GM12878 (cell line): ENCODE results near the gene CNOT10. TPM values are rescaled to one million over a fixed set of nuclear protein-coding genes. Genes with fewer than 3 reads are reported as not detected.
"Not testable (repeated sequence)": the region's sequence is repeated elsewhere in the genome, so short reads cannot be mapped to it uniquely, and the experiment has no call there.

ENCODE experiments used
- ATAC-seq: fragments of 200-7000 bp; cut with Tn5 transposase; 3 replicates; pipeline ENCODE4 v1.9.1; 2020; ENCODE audit warnings: mild to moderate bottlenecking, moderate library complexity
- BruUV-seq: library from RNA; stranded (reverse); fragments of 400-500 nt; replicated peaks from 2 replicates; lab custom pipeline; 2021; lab: Mats Ljungman, UMichigan
- CTCF ChIA-PET: fragments of 300-600 bp; sonication (Branson Sonifier 250); formaldehyde crosslinking; extraction: SDS; loops from one replicate; lab custom pipeline; 2021; ENCODE audit warnings: inconsistent platforms; lab: Yijun Ruan, JAX
- POLR2A ChIA-PET: fragments of 350-600 bp; formaldehyde crosslinking; extraction: SDS; loops from one replicate; lab custom pipeline; 2021; ENCODE audit warnings: inconsistent platforms; lab: Charles Lee
- RAD21 ChIA-PET: fragments of 300-600 bp; sonication (Branson Sonifier 250); formaldehyde crosslinking; loops from one replicate; lab custom pipeline; 2023; ENCODE audit warnings: antibody characterized with exemption; ENCODE audit not compliant: unreplicated experiment; lab: Charles Lee
- SMC1A ChIA-PET: fragments of 300-600 bp; sonication (Branson Sonifier 250); formaldehyde crosslinking; loops from one replicate; lab custom pipeline; 2023; ENCODE audit not compliant: unreplicated experiment, uncharacterized antibody; lab: Charles Lee
- DNase-seq: peaks from one replicate; pipeline ENCODE4 v3.0.0-alpha.2; 2011; ENCODE audit warnings: low read depth, low spot score
- FAIRE-seq: peaks from 3 replicates; lab custom pipeline; 2011; peaks lifted over from hg19 to GRCh38; lab: Jason Lieb, UNC
- H2AFZ ChIP-seq: 2 replicates; pipeline ENCODE4 v1.6.0; 2011; ENCODE audit warnings: low read depth, low read length, control low read depth; ENCODE audit not compliant: control insufficient read depth
- H3K27ac ChIP-seq: 2 replicates; pipeline ENCODE4 v1.5.1; 2011; ENCODE audit warnings: control low read depth; ENCODE audit not compliant: control insufficient read depth, insufficient read depth
- H3K27me3 ChIP-seq, 2 experiments: replicated peaks in 1 of 2; 2 replicates each; pipeline versions ENCODE4 v1.6.0 to v1.6.1; 2011; ENCODE audit warnings: low read length in 1 of 2; ENCODE audit not compliant: control insufficient read depth in 2 of 2, insufficient read depth in 2 of 2
- H3K36me3 ChIP-seq, 2 experiments: 2 replicates each; pipeline ENCODE4 v1.5.1; 2011; ENCODE audit warnings: low read length in 1 of 2; ENCODE audit not compliant: control insufficient read depth in 2 of 2, insufficient read depth in 2 of 2
- H3K4me1 ChIP-seq: 2 replicates; pipeline ENCODE4 v1.6.1; 2011; ENCODE audit warnings: mild to moderate bottlenecking, low read length, moderate library complexity, mixed read lengths; ENCODE audit not compliant: control insufficient read depth, insufficient read depth
- H3K4me2 ChIP-seq: 2 replicates; pipeline ENCODE4 v1.6.0; 2011; ENCODE audit warnings: control low read depth; ENCODE audit not compliant: control insufficient read depth, insufficient read depth
- H3K4me3 ChIP-seq: fragments of 200-600 bp; sonication (generic); 2 replicates; pipeline ENCODE4 v1.5.1; 2016
- H3K79me2 ChIP-seq: 2 replicates; pipeline ENCODE4 v1.6.0; 2011; ENCODE audit warnings: low read length; ENCODE audit not compliant: control insufficient read depth, insufficient read depth
- H3K9ac ChIP-seq: 2 replicates; pipeline ENCODE4 v1.8.0; 2011; ENCODE audit warnings: low read length, control low read depth, mixed read lengths; ENCODE audit not compliant: control insufficient read depth, insufficient read depth
- H3K9me3 ChIP-seq: replicated peaks from 3 replicates; pipeline ENCODE4 v1.5.1; 2011; ENCODE audit warnings: mild to moderate bottlenecking, low read length; ENCODE audit not compliant: control insufficient read depth, insufficient read depth
- H4K20me1 ChIP-seq: 2 replicates; pipeline ENCODE4 v1.6.0; 2011; ENCODE audit not compliant: control insufficient read depth, insufficient read depth
- RAD21 ChIP-seq: IDR thresholded peaks from 2 replicates; pipeline ENCODE4 v1.6.1; 2011; ENCODE audit warnings: mild to moderate bottlenecking, low read depth, low read length, moderate library complexity; ENCODE audit not compliant: insufficient read depth
- SMC3 ChIP-seq: IDR thresholded peaks from 2 replicates; pipeline ENCODE4 v1.6.1; 2011; ENCODE audit warnings: low read length, improper control_type of control experiment, borderline replicate concordance
- WGBS: methylation state at CpG from one replicate; pipeline ENCODE4 v1.1.6; 2016; ENCODE audit warnings: low lambda C conversion rate; ENCODE audit not compliant: insufficient replicate concordance, insufficient coverage; ENCODE audit errors: missing lambda C conversion rate; 5-methylcytosine and 5-hydroxymethylcytosine counted together
- in situ Hi-C: fragments of 300-500 bp; cut with MboI; formaldehyde crosslinking; loops from 9 replicates; pipeline ENCODE4 v1.14.3; 2018; ENCODE audit warnings: mixed read lengths
- intact Hi-C: fragments of 100-400 bp; cut with micrococcal nuclease; formaldehyde crosslinking; loops from one replicate; pipeline ENCODE4 v1.14.2; 2022; ENCODE audit not compliant: unreplicated experiment
- polyA plus RNA-seq, 11 experiments: library from polyadenylated mRNA; depleted of rRNA in 4 of 11; unstranded in 6 of 11; stranded (reverse) in 5 of 11; fragments of >200 nt; fragmentation: Nextera tagmentation in 4 of 11; fragmentation: Illumina TruSeq in 1 of 11; extraction: Ambion mirVana in 4 of 11; extraction: Trizol in 1 of 11; gene quantifications; 1 replicate in 1 of 11; 2 replicates in 10 of 11; pipeline versions ENCODE4 v1.2.1 to v1.2.3, GENCODE V29; 2011 to 2016; ENCODE audit warnings: inconsistent platforms in 2 of 11, missing spikeins in 2 of 11, low read depth in 1 of 11
- total RNA-seq, 4 experiments: library from RNA; depleted of rRNA in 3 of 4; stranded (reverse); fragments of >200 nt in 3 of 4; fragmentation: Illumina TruSeq in 1 of 4; extraction: Trizol in 1 of 4; gene quantifications; 2 replicates each; pipeline versions ENCODE4 v1.2.1 to v1.2.3, GENCODE V29; 2013 to 2021
- TF ChIP-seq, protein P1 (sequence below), 3 experiments: IDR thresholded peaks in 2 of 3; conservative IDR thresholded peaks in 1 of 3; 2 replicates each; pipeline ENCODE4 v1.5.1; 2011; ENCODE audit warnings: low read depth in 3 of 3, low read length in 3 of 3, mild to moderate bottlenecking in 3 of 3, control low read depth in 2 of 3, moderate library complexity in 2 of 3, inconsistent platforms in 1 of 3, mixed read lengths in 1 of 3; ENCODE audit not compliant: control insufficient read depth in 2 of 3, insufficient read depth in 1 of 3; ENCODE audit errors: extremely low read depth in 1 of 3

The CNOT10 gene
- total and polyA plus RNA-seq, 10 of the 15 experiments (the other 5 are each of a cell fraction or from before 2014, with no cell fraction given), result 18.2 to 51.9 (median 45.5) TPM

- H3K27me3 ChIP-seq, POLR2A ChIA-PET, H3K4me1 ChIP-seq, BruUV-seq, H3K79me2 ChIP-seq: not testable (repeated sequence)
- FAIRE-seq, result peak; percentile 61
- CTCF ChIA-PET, result interaction anchor here (1.1 to 3.1 kb wide), 5 partner anchors 12 to 196 kb away, joined by 3 to 22 read pairs (median 3); no protein-coding TSS in a partner anchor
- in situ Hi-C loops, result loop anchor here (5.0 to 10.0 kb wide), 4 partner anchors 157 to 490 kb away; no protein-coding TSS in a partner anchor
- peak; percentile 78 for TF ChIP-seq RAD21
- TF ChIP-seq SMC3, result peak; percentile 66
- TF ChIP-seq, protein P1, sequence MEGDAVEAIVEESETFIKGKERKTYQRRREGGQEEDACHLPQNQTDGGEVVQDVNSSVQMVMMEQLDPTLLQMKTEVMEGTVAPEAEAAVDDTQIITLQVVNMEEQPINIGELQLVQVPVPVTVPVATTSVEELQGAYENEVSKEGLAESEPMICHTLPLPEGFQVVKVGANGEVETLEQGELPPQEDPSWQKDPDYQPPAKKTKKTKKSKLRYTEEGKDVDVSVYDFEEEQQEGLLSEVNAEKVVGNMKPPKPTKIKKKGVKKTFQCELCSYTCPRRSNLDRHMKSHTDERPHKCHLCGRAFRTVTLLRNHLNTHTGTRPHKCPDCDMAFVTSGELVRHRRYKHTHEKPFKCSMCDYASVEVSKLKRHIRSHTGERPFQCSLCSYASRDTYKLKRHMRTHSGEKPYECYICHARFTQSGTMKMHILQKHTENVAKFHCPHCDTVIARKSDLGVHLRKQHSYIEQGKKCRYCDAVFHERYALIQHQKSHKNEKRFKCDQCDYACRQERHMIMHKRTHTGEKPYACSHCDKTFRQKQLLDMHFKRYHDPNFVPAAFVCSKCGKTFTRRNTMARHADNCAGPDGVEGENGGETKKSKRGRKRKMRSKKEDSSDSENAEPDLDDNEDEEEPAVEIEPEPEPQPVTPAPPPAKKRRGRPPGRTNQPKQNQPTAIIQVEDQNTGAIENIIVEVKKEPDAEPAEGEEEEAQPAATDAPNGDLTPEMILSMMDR (IDR thresholded peaks at IDR 0.05 in 2 of 3, conservative IDR thresholded peaks at IDR 0.05 in 1 of 3; ENCODE audit: control insufficient read depth in 2 of 3, extremely low read depth in 1 of 3, insufficient read depth in 1 of 3, low read depth in 3 of 3, low read length in 3 of 3), result peak; percentile 6 to 52 (median 26); a peak in 4 of 6 replicates
- TF ChIP-seq, all 136 proteins: peak for 3; not testable (repeated sequence) for 133
- H4K20me1 ChIP-seq, H3K27ac ChIP-seq, DNase-seq, H3K9ac ChIP-seq, H3K9me3 ChIP-seq, H3K36me3 ChIP-seq, H3K4me2 ChIP-seq, H2AFZ ChIP-seq, H3K4me3 ChIP-seq: not testable (repeated sequence)
- 29% methylated on average over 5 of the region's 5 CpGs for WGBS
- intact Hi-C loops, result loop anchor here (2.0 to 10.0 kb wide), 3 partner anchors 290 to 488 kb away; no protein-coding TSS in a partner anchor
- peak; percentile 87 for ATAC-seq
- ChIA-PET SMC1A (interaction anchor here (1.1 kb wide), 1 partner anchor 134 kb away, joined by 3 read pairs; no protein-coding TSS in a partner anchor), RAD21 (interaction anchor here (1.0 kb wide), 1 partner anchor 155 kb away, joined by 3 read pairs; no protein-coding TSS in a partner anchor)
Observed at GRCh38 chr3:32664630-32665075, 20.3 kb upstream of the CNOT10 start.
